GM20000 (cell line): Measurements from ENCODE around the gene EPB41L1.

ENCODE experiments used
- DNase-seq: peaks from one replicate; pipeline ENCODE4 v3.0.0; 2012; ENCODE audit warnings: low spot score
- CTCF ChIP-seq: IDR thresholded peaks from 2 replicates; pipeline ENCODE4 v1.5.1; 2012; ENCODE audit warnings: mild to moderate bottlenecking, control low read depth; ENCODE audit errors: extremely low read depth, missing control alignments

EPB41L1 gene

GRCh38 chr20:36173451-36173933 lies 19.0 kb downstream of the EPB41L1 start:
- no peak for TF ChIP-seq CTCF
- DNase-seq: no peak

GRCh38 chr20:36175016-36175415 lies 20.5 kb downstream of the EPB41L1 start:
- TF ChIP-seq CTCF: no peak
- DNase-seq: no peak

GRCh38 chr20:36175475-36175995 lies 21.0 kb downstream of the EPB41L1 start:
- no peak for DNase-seq
- no peak for TF ChIP-seq CTCF

- no peak for DNase-seq
- no peak for TF ChIP-seq CTCF
These were observed 23.2 kb downstream of the EPB41L1 start for GRCh38 chr20:36177716-36178115.

- TF ChIP-seq CTCF: no peak
- DNase-seq: no peak
These were observed 24.8 kb downstream of the EPB41L1 start for GRCh38 chr20:36179170-36179945.

GRCh38 chr20:36180323-36180722 lies 25.8 kb downstream of the EPB41L1 start:
- no peak for DNase-seq
- no peak for TF ChIP-seq CTCF

- DNase-seq: no peak
- TF ChIP-seq CTCF: no peak
These were observed 27.5 kb downstream of the EPB41L1 start for GRCh38 chr20:36181934-36182603.
